Stomach (tissue), 9 donors: ENCODE results near the gene AK9. TPM values are rescaled to one million over a fixed set of nuclear protein-coding genes. Genes with fewer than 3 reads are reported as not detected.

Source experiments
- DNase-seq, 2 donors: peaks; one replicate each; pipeline versions ENCODE4 v3.0.0 to v3.0.0-alpha.2; 2013 to 2019
- H3K27ac ChIP-seq, 5 donors: fragments of 200-600 bp in 4 of 5; sonication (generic) in 4 of 5; one replicate each; pipeline ENCODE4 v1.5.1; 2013 to 2019; ENCODE audit warnings: mild to moderate bottlenecking in 1 of 5, moderate library complexity in 1 of 5
- H3K27me3 ChIP-seq, 3 donors: fragments of 200-600 bp; sonication (generic); one replicate each; pipeline ENCODE4 v1.5.1; 2017 to 2019; ENCODE audit warnings: mixed run types in 1 of 3
- H3K36me3 ChIP-seq, 4 donors: fragments of 200-600 bp; sonication (generic); 1 replicate in 3 of 4; 2 replicates in 1 of 4; pipeline ENCODE4 v1.5.1; 2016 to 2019
- H3K4me1 ChIP-seq, 4 donors: fragments of 200-600 bp; sonication (generic); one replicate each; pipeline ENCODE4 v1.5.1; 2016 to 2019
- H3K4me3 ChIP-seq, 4 donors: fragments of 200-600 bp; sonication (generic) in 3 of 4; one replicate each; pipeline ENCODE4 v1.5.1; 2016 to 2019; ENCODE audit warnings: mild to moderate bottlenecking in 1 of 4
- H3K9me3 ChIP-seq, 4 donors: fragments of 200-600 bp; sonication (generic); one replicate each; pipeline ENCODE4 v1.5.1; 2016 to 2019
- EP300 ChIP-seq: sonication (generic); formaldehyde crosslinking; IDR thresholded peaks from one replicate; pipeline ENCODE4 v1.6.1; 2017; ENCODE audit warnings: antibody characterized with exemption
- POLR2A ChIP-seq, 4 donors: fragments of 450-650 bp; IDR thresholded peaks; one replicate each; pipeline ENCODE4 v1.6.1; 2016; ENCODE audit warnings: antibody characterized with exemption in 4 of 4, control low read depth in 2 of 4, mild to moderate bottlenecking in 1 of 4, moderate library complexity in 1 of 4
- POLR2AphosphoS5 ChIP-seq, 3 donors: sonication (generic); formaldehyde crosslinking; IDR thresholded peaks; one replicate each; pipeline ENCODE4 v1.6.1; 2016; ENCODE audit warnings: antibody characterized with exemption in 3 of 3
- WGBS, 5 donors: extraction: QIAGEN DNeasy Blood & Tissue Kit in 3 of 5; methylation state at CpG; one replicate each; pipeline versions ENCODE4 v1.1.5 to v1.1.7; 2013 to 2018; 5-methylcytosine and 5-hydroxymethylcytosine counted together
- intact Hi-C: fragments of 100-400 bp; cut with DNase I; formaldehyde crosslinking; loops from one replicate; pipeline ENCODE4 v1.15.1; 2023; ENCODE audit warnings: low total_unique reads
- polyA plus RNA-seq, 3 donors: library from polyadenylated mRNA; stranded (reverse); fragments of 200-250 nt; gene quantifications; one replicate each; pipeline ENCODE4 v1.2.3, GENCODE V29; 2013
- total RNA-seq, 5 donors: library from RNA; depleted of rRNA; stranded (reverse); fragments of >200 nt; gene quantifications; one replicate each; pipeline versions ENCODE4 v1.1.0 to v1.2.3, GENCODE V29; 2014 to 2016
- TF ChIP-seq, protein P1 (sequence below), 7 experiments: fragments of 450-650 bp in 4 of 7; fragments of 200-600 bp in 3 of 7; sonication (generic) in 3 of 7; IDR thresholded peaks; one replicate each; pipeline ENCODE4 v1.5.1; 2016 to 2019; ENCODE audit warnings: antibody characterized with exemption in 7 of 7, control low read depth in 2 of 7, mild to moderate bottlenecking in 1 of 7
- donor health status: healthy with polysubstance abuse.
- donor health status: Bipolar disorder and iron deficiency.
- donor health status: healthy.

The AK9 gene
- total and polyA plus RNA-seq, 8 donors = 3.8 to 20.3 (median 9.1) TPM

DNA sequence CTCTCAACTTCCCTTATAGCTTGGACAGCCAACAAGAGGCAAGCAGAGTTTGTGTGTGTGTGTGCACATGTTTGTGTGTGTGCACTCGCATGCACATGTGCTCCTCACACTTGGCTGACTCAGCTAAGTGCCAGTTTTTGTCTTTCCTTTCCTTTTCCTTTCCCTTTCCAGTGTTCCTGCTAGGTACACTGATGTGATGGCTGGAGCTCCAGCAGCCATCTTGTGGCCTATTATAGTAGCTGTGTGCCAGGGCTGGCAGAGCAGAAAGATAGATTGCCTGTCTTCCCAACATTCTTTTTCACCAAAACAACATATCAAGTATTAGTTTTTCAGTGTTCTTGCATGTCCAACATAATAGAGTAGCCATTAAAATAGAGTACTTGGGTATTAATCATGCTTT, 79.5 kb downstream of the AK9 start:
- WGBS, 5 donors = 92 to 98% (median 93%) methylated on average over 1 of the region's 1 CpG

DNA sequence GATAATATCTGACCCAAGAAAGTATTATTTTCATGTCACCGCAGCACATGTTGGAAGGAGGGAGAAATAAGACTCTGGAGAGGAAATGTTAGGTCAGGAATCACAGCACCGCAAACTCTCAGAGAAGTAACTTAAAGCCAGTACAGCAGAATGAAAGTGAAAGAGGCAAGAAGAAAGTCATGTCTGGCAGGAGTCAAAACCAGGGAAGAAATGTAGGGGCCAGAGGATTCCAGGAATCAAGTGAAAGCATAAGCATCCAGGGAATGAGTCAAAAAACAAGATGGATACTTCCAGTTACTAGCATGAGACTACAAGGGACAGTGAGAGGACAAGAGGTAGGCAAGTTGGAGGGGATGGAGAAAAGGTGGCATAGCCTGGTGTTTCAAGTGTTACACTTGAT, 80.4 kb downstream of the AK9 start:
- DNase-seq = peak in 1 of 2 donors; percentile 20
- Histone ChIP-seq H3K36me3 (peaks cover 0 to 39% (median 11%) of the 10 kb centered on the region in 4 donors), H3K27me3 (no peaks in the 10 kb centered on the region), H3K4me1 (no peaks in the 10 kb centered on the region), H3K27ac (no peak overlapping the region), H3K4me3 (no peak overlapping the region), H3K9me3 (peaks cover 0 to 3% (median 0%) of the 10 kb centered on the region in 4 donors)
- TF ChIP-seq, protein P1, sequence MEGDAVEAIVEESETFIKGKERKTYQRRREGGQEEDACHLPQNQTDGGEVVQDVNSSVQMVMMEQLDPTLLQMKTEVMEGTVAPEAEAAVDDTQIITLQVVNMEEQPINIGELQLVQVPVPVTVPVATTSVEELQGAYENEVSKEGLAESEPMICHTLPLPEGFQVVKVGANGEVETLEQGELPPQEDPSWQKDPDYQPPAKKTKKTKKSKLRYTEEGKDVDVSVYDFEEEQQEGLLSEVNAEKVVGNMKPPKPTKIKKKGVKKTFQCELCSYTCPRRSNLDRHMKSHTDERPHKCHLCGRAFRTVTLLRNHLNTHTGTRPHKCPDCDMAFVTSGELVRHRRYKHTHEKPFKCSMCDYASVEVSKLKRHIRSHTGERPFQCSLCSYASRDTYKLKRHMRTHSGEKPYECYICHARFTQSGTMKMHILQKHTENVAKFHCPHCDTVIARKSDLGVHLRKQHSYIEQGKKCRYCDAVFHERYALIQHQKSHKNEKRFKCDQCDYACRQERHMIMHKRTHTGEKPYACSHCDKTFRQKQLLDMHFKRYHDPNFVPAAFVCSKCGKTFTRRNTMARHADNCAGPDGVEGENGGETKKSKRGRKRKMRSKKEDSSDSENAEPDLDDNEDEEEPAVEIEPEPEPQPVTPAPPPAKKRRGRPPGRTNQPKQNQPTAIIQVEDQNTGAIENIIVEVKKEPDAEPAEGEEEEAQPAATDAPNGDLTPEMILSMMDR (IDR thresholded peaks at IDR 0.05) = no peak
- TF ChIP-seq POLR2AphosphoS5 (IDR thresholded peaks at IDR 0.05) = no peak
- TF ChIP-seq POLR2A (IDR thresholded peaks at IDR 0.05) = no peak
- no peak for TF ChIP-seq EP300
- WGBS, 5 donors = 56 to 83% (median 69%) methylated on average over 2 of the region's 2 CpGs
- intact Hi-C loops = no loop called here

More for the DNA sequence above, 79.5 kb downstream of the AK9 start:
- Histone ChIP-seq H3K27me3 (no peaks in the 10 kb centered on the region), H3K9me3 (peaks cover 0 to 3% (median 0%) of the 10 kb centered on the region in 4 donors), H3K27ac (no peak overlapping the region), H3K4me3 (no peak overlapping the region), H3K36me3 (peaks cover 0 to 33% (median 9%) of the 10 kb centered on the region in 4 donors), H3K4me1 (no peaks in the 10 kb centered on the region)
- no peak for DNase-seq
- TF ChIP-seq POLR2A (IDR thresholded peaks at IDR 0.05) (no peak), POLR2AphosphoS5 (IDR thresholded peaks at IDR 0.05) (no peak), EP300 (no peak)
- intact Hi-C loops = no loop called here

DNA sequence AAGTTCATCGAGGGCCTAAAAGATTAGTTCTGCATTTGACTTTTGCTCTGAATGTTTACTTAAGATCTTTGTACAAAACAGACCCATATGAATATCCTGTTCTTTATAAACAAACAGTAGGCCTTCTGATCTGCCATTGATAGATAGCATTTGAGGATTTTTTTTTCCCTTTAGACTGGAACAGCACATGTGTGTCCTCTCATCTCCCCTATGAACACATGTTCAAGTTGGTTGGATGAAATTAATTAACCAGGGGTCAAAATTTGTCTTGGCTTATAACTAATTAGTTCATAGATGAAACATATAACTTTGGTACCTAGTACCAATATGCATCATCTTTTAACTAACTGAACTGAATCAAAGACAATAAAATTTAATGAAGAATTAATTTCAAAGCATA, 81.3 kb downstream of the AK9 start:
- Histone ChIP-seq H3K4me1 (no peaks in the 10 kb centered on the region), H3K4me3 (no peak overlapping the region), H3K27me3 (no peaks in the 10 kb centered on the region), H3K36me3 (peaks cover 0 to 44% (median 11%) of the 10 kb centered on the region in 4 donors), H3K9me3 (peaks cover 0 to 3% (median 0%) of the 10 kb centered on the region in 4 donors), H3K27ac (no peak overlapping the region)
- no peak for DNase-seq
- intact Hi-C loops = no loop called here
- 38 to 51% (median 48%) methylated on average over 1 of the region's 1 CpG for WGBS, 5 donors
- no peak for TF ChIP-seq POLR2AphosphoS5 (IDR thresholded peaks at IDR 0.05)
- no peak for TF ChIP-seq EP300
- TF ChIP-seq POLR2A (IDR thresholded peaks at IDR 0.05) = no peak
- TF ChIP-seq, protein P1 (IDR thresholded peaks at IDR 0.05) = no peak

DNA sequence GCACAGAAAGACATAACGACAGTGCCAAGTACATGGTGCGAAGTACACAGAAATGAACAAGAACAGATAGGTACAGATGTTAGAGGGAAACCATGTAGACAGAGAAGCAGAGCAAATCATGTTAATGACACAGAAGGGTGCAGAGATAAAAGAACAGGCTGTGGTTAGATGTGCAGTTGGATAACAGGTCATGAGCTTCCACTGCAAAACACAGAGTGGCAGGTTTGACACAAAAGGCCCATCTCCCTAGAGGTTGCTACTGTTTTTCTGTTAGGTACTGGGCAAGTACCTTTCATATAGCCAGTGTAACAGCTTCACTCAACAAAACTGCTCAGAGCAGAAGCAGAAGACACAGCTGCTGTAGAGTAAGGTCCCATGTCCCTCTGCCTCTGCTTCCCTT, 84.6 kb downstream of the AK9 start:
- no peaks in the 10 kb centered on the region for H3K4me1 ChIP-seq
- H3K9me3 ChIP-seq = peaks cover 0 to 19% (median 6%) of the 10 kb centered on the region in 4 donors
- H3K27me3 ChIP-seq = no peaks in the 10 kb centered on the region
- intact Hi-C loops = no loop called here
- H3K4me3 ChIP-seq = no peak overlapping the region
- H3K36me3 ChIP-seq = peaks cover 0 to 40% (median 7%) of the 10 kb centered on the region in 4 donors
- TF ChIP-seq POLR2A (IDR thresholded peaks at IDR 0.05) = no peak
- TF ChIP-seq, protein P1 (IDR thresholded peaks at IDR 0.05) = no peak
- no peak for TF ChIP-seq POLR2AphosphoS5 (IDR thresholded peaks at IDR 0.05)
- TF ChIP-seq EP300 = no peak
- 88 to 95% (median 90%) methylated on average over 2 of the region's 2 CpGs for WGBS, 5 donors
- no peak overlapping the region for H3K27ac ChIP-seq
- DNase-seq = peak in 1 of 2 donors; percentile 27

DNA sequence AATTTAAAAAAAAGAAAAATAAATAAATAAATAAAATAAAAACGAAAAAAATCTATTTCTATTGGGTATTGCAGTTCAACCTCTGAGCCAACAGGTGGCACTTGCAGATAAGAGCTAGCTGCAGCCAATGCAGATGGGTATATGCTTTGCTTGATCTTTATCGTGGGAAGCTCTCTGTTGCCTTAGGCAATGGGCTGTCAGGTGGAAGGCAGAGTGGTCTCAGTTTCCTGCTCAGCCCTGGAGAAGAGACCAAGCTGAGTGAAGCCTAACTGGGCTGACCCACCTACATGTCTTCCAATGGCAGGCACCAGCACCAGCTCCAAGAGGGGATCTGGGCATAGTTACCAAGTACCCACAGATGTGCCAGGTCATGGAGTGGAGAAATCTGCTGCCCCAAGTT, 95.0 kb downstream of the AK9 start:
- no peaks in the 10 kb centered on the region for H3K27me3 ChIP-seq
- no peak overlapping the region for H3K27ac ChIP-seq
- DNase-seq = peak in 1 of 2 donors; percentile 15
- 12 to 32% (median 25%) methylated on average over 2 of the region's 2 CpGs for WGBS, 5 donors
- peaks cover 0 to 31% (median 6%) of the 10 kb centered on the region in 4 donors for H3K9me3 ChIP-seq
- no peak overlapping the region for H3K4me3 ChIP-seq
- intact Hi-C loops = no loop called here
- no peaks in the 10 kb centered on the region for H3K4me1 ChIP-seq
- H3K36me3 ChIP-seq = no peaks in the 10 kb centered on the region
- TF ChIP-seq, protein P1 (IDR thresholded peaks at IDR 0.05) = peak in 1 of 7 experiments; percentile 8
- no peak for TF ChIP-seq POLR2A (IDR thresholded peaks at IDR 0.05)
- TF ChIP-seq EP300 = no peak
- no peak for TF ChIP-seq POLR2AphosphoS5 (IDR thresholded peaks at IDR 0.05)
